Myocyte (in vitro differentiated cells): Measurements from ENCODE around the gene GJA9. TPM values are rescaled to one million over a fixed set of nuclear protein-coding genes. Genes with fewer than 3 reads are reported as not detected.
A peak's percentile ranks its signal among the peaks of the same experiment; 100 is the strongest.
"Not testable (repeated sequence)": the region's sequence is repeated elsewhere in the genome, so short reads cannot be mapped to it uniquely, and the experiment has no call there.

Source experiments
- DNase-seq: peaks from one replicate; pipeline ENCODE4 v3.0.0-alpha.2; 2012; ENCODE audit warnings: low read depth
- total RNA-seq: library from RNA; depleted of rRNA; stranded (reverse); fragments of >200 nt; gene quantifications from 2 replicates; pipeline ENCODE4 v1.2.3, GENCODE V29; 2014

The GJA9 gene
- total RNA-seq, 1 donor from 2014 or later, result not detected

DNA sequence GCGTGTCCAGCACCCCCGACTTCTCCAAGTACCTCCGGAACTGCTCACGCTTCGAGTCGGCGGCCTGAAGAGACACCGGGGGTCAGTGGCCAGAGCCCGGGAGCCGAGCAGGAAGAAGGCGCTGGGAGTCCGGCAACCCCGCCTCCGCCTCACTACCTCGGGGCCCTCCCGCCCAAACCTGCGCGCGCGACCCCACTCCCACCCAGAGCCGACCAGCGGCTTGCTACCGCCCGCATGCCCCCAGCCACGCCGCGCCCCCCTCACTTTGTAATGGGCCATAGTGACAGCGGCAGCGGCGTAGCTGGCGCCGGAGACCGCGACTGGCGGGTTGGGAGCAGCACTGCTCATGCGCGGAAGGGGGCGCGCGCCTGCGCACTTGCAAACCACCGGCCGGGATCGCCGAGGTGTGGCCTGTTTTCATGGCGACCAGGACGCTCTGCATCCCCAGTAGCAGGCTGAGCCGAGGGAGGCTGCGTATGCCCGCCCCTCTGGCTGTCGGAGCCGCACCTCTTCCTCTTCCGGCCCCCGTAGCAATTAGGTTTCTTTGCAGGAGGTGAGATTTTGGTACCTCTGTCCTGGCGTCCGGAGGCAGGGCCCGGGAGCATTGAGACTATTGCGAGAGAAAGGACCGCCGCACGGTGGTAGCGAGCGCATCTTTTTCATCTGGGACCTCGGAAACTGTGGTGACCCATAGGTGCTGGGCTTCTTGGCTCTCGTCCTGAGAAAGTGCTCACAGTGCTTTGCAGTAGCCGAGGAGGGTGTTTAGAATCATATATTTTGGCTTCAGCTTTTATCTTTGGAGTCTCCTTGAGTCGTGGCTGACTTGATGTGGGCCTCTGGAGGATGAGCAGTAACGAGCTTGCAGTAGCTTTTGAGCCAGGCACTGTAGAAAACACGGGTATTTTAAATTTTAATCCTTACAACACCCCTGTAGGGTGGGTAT, 8.1 kb downstream of the GJA9 start, which contains the start of gene MYCBP:
TSS of gene MYCBP (minus strand) at position 322 of the 943 bp plus-strand sequence. CDS start at position 279, 43 bp downstream.
- DNase-seq, result peak; percentile 95

DNA sequence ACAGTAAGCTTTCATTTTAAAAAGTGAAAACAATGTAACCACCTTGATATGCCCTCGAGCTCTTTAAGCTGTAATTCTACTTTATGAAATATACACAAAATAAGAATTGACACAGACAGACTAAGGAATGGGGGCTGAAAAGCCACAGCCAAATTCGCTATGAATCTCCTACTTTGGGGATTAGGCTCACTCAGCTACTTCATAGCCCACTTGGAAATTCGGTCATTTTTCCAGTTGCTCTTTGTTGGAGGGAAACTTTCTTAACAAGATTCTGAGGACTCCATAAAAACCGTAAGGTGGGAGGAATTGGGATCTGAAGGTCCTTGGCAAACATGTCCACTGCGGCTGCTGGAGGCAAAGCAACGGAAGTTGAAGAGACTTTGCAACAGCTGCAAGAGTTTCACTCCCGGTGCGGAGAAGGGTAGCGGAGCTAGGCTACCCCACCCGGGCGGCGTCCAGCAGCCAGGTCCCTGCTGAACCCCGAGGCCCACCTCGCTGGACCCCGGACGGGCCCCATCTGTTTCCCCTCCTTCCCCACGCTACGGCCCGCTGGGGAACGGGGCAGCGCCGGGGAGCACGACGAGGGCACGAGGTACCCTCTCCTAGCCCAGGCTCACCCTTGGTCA, 8.9 kb downstream of the GJA9 start:
- peak; percentile 65 for DNase-seq

DNA sequence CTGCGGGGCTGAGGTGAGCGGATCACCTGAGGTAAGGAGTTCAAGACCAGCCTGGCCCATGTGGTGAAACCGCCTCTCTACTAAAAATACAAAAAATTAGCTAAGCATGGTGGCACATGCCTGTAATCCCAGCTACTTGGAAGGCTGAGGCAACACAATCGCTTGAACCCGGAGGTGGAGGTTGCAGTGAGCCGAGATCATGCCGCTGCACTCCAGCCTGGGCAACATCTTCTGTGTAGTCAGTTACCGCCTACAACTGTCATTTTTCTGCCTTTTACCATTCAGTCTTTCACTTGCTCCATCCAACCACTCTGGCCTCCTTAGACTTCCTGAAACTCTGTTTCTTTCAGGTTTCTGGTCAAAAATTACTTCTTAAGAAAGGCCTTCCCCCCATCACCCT, 10.4 kb downstream of the GJA9 start:
- no peak for DNase-seq

DNA sequence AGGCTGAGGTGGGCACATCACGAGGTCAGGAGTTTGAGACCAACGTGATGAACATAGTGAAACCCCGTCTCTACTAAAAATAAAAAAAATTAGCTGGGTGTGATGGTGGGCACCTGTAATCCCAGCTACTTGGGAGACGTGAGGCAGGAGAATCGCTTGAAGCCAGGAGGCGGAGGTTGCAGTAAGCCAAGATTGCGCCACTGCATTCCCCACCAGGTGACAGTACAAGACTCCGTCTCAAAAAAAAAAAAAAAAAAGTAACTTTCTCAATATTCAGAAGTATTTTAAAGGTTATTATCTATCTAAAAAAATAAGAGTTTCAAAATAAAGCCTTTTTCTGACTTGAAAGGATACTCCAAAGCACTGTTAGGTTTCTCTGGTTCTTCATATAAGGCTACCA, 14.2 kb downstream of the GJA9 start:
- no peak for DNase-seq

DNA sequence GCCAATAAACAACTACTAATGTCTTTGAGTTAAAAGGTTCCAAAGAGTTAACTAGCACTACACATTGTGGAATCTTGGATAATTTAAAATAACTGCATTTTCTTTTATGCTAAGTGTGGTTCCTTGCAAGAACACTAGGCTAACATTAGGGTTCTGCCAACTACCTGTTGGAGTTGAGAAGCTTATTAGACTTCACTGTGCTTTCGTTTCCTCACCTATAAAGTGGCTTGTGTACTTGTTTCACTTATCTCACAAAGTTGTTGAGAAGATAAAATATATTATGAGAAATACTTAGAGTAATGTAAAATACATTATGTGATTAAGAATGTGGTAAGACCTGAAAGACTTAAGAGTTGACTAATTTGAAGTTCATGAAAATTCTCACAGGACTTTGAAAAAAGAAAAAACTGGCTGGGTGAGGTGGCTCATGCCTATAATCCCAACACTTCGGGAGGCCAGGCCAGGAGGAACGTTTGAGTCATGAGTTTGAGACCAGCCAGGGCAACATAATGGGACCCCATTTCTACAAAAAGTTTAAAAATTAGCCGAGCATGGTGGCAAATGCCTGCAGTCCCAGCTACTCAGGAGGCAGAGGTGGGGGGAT, 16.2 kb downstream of the GJA9 start:
- no peak for DNase-seq

DNA sequence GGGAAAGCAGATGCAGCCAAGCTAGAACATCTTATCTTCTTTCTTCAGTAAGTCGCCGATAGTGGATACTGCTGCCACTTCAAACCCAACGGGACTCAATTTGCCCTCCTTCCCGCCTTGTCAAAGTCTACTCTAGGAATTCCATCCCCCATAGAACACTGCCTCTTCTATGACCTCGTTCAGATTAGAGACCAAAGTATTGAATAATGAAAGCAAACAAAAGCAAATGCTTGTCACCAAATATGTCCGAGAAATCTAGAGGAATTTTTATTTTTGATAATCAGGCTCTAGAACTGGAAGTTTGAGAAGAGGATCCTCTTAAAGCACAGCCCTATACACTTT, 21.0 kb downstream of the GJA9 start:
- no peak for DNase-seq

DNA sequence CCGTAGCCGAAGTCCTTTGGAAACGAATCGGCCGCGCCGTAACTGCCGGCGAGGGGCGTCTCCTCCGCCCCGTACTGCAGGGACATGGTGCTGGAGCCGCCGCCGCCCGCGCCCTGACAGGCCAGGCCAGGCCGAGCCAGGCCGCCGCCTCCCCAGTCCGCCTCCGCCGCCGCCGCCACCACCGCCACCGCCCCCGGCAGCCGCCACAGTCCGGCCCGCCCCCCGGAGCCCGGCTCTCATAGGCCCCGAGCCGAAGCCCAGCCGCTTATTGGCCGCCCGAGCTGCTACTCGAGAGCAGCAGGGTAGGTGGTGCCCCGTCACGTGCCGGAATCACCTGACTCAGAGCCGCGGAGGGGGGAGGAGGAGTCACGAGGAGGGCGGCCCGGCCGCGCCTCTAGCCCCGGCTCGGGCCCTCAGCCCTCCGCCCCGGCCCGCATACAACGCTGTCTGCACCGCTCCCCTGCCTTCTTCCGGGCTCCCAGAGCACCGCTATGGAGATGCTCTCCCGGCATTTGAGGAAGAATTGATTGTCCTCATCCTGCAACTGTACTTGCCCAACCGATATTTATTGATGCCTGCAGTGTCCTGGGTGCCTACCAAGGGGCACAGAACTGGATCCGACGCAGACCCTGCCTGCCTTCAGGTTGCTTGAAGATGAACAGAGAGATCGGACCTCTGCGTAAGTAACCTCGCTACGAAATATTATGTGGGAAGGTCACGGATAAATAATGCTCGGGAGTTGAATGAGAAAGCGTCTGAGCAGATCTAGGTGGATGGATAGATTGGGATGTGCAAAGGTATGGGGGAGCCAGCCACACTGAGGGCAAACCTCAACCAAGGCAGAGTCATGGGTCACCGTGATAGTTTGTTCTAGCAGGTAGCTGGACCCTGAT, 21.6 kb downstream of the GJA9 start, which contains the start of gene RRAGC:
TSS of gene RRAGC (minus strand) at position 212 of the 893 bp plus-strand sequence. CDS start at position 86, 126 bp downstream.
- DNase-seq, result peak; percentile 99

DNA sequence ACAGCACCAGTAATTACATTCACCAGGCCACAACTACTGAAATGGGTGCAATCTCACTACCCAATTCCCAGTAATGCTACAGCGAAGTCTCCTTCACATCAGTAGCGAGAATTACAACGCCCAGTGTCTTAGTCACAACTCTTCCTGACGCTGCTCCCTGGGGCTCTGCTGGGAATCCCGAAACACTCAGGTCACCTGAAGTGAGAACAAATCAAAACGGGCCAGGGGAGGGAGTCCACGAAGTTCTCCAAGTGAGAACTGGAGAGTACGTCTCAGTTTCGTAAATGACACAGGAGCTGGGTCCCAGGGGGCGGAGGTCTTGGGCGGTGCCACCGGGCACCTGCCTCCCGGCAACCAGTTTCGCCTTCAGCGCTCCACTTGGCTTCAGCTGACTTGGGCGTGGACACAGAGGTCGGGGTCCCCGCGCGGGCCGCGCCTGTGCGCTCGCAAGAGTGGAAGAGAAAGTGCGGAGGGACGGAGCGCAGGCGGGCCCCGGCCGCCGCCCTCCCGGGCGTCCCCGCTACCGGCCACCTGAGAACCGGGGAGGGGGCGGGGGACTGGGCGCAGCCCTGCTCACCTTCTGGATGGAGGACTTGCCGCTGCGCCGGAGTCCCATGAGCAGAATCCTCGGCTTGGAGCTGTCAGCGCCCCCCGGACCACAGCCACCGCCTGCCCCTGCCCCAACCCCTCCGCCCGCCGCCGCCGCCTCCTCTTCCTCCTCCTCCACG, 22.4 kb downstream of the GJA9 start:
- peak; percentile 47 for DNase-seq

DNA sequence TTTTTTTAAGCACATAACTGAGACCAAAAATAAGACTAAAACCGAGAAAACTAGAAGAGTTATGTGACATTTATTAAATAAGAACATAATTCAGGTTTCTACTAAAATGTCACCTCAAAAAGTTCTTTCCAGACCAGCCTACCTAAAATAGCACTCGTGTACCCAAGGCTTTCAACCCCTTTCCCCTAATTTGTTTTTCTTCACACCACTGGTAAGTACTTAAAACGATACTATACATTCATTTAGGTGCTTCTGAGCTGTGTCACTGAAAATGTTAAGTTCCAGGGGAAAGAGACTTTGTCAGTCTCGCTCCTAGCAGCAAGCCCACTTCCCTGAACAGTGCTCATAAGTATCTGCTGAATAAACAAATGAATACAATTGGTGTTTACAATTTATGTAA, 28.6 kb downstream of the GJA9 start:
- DNase-seq, result no peak

DNA sequence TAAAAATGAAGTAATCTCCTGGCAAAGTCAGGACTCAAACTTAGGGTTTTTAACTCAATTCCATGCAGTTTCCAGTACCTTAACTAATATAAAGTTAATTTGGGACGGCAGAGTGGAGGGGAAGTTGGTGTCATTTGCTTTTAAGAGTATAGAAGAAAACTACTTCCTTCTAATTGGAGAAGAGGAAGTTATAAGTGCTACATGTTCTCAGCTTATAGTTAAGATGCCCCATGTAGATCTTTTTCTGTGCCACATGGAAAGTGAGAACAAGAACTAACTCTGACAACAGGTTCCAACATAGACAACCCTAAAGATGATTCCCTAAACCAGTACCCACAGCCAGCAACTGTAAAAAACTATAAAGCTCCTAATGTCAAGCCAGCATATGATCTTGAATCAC, 33.3 kb downstream of the GJA9 start:
- DNase-seq, result no peak

DNA sequence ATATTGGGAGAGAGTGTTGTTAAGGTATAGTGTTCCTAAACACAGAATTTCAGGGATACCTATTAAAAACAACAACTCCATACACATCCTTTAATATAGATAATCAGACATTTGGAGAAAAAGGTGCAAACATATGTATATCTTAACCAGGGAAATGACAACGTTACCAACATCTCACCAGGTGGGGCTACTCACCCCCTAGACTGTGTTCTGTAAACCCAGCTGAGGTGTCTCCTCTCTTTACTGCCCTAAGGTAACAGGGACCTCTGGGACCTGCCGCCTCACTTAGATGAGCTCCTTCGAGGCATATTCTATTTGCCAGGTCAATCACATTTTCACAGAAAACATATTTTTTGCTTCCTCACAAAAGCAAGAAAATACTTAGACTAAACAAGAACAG, 35.2 kb downstream of the GJA9 start:
- DNase-seq, result no peak

DNA sequence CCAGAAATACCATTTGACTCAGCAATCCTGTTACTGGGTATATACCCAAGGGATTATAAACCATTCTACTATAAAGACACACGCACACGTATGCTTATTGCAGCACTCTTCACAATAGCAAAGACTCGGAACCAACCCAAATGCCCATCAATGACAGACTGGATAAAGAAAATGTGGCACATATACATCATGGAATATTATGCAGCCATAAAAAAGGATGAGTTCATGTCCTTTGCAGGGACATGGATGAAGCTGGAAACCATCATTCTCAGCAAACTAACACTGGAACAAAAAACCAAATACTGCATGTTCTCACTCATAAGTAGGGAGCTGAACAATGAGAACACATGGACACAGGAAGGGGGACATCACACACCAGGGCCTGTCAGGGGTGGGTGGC, 36.3 kb downstream of the GJA9 start:
- not testable (repeated sequence) for DNase-seq

DNA sequence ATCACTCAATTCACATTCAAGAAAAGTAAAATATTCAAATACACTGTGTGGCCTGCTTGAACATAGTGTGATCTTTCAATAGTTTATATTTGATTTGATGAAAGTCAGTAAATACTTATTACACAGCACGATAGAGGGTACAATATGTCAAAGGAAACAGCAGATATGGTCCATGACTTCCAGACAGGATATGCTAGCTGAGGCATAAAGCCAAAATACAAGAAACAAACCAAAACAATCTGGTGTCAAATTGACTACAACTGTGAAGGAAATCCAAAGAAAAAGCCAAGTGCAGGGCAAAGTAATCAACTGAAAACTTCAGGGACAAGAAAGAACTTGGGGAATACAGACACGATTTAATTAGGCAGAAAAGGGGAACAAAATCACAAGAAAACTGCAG, 41.1 kb downstream of the GJA9 start:
- no peak for DNase-seq

DNA sequence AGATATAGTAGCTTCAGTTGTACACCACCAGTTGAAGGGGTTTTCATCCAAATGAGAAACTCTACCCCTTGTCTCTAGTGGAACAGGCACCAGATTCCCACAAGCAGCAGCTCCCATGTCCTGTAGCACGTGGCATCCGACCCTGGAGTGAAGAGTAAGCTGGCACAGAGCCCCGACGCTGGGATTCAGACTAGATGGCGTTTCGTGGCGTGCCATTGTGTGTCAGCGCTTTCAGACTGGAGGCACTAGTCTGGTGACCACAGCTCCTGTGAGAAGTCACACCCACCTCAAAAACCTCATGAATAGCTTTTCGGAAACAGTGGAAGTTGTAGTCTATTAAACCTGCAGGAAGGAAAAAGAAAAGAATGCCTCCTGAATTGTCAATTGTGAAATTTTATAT, 42.0 kb downstream of the GJA9 start:
- DNase-seq, result peak; percentile 39

DNA sequence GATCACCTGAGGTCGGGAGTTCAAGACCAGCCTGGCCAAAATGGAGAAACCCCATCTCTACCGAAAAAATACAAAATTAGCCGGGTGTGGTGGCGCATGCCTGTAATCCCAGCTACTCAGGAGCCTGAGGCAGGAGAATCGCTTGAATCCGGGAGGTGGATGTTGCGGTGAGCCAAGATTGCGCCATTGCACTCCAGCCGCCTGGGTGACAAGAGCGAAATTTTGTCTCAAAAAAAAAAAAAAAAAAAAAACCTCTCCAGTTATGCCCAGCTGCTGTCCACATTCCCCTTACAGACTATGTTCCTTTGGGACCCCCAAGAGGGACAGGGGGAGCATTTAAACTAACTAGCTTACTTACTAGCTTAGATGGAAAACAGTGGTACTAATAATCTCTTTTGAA, 45.1 kb downstream of the GJA9 start:
- DNase-seq, result not testable (repeated sequence)

DNA sequence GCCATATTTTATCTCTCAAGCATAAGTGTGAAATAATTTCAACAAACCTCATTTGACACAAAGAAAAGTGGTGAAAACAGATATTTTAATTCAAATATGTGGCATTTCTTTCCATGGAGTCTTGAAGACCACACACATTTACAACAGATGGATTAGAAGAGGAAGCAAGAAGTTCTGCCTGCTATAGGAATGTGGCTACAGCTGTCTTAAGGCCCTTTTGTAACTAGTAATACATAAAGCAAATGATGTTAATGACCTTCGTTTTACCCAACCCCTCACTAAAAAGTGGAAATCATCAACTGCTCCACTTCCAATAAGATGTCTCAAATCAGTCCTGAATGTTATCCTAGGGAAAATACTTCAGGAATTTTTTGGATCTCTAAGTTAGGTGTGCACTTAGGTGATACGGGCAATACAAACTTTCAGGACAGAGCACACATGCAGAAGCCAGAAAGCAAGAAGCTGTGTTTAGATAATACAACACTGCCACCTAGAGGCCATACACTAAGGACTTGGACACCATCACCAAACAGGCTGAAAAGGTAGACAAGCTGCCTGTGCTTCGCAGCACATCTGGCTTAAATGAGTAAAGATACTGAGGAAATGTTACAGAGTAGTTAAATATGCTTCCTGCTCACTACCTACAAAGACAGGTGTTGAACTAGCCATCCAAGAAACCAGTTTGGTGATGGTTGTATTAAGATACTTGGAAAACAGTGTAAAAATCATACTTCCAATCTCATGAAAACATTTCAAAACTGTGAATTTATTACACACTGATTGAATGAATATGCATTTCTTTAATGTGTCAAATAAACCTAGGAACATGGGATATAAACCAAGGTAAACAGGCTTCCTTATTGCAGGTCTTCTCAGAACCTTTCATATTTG, 46.2 kb downstream of the GJA9 start:
- peak; percentile 83 for DNase-seq

DNA sequence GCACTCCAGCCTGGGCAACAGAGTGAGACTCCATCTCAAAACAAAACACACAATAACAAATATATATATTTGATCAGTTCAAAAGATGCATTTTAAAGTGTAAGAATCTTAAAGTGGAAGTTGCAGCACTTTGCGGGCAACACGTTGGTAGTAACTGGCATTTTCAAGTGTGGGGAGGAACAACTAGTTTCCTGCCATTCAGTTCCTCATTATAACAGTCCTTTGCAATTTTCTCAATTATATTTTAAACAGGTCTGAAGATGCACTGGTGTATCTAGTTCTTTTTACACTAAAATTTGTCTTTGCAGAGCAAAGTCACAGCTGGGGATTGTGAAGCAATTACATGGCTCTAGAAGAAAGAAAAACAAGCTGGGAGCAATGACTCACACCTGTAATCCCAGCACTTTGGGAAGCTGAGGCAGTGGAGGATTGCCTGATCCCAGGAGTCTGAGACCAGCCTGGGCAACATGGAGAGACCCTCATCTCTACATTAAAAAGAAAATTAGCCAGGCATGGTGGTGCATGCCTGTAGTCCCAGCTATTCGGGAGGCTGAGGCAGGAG, 47.1 kb downstream of the GJA9 start:
- DNase-seq, result no peak

DNA sequence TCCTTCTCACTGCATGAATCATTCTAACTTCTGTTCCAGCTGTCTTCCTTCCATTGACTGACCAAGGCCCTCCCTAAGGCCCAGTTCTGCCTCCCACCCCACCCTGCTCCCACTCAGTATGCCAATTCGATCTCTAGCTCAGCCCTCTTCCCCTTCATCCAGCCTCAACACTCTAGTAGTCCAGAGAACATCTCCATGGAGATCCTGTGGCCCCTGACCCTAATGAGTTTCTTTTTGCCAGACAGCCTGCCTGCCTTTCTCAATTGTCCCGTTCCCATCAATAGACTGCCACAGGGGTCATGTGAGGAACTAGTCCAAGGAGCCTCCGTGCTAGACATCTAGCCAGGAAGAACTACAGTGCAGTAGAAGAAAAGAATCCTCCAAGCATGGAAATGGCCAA, 48.2 kb downstream of the GJA9 start:
- no peak for DNase-seq

DNA sequence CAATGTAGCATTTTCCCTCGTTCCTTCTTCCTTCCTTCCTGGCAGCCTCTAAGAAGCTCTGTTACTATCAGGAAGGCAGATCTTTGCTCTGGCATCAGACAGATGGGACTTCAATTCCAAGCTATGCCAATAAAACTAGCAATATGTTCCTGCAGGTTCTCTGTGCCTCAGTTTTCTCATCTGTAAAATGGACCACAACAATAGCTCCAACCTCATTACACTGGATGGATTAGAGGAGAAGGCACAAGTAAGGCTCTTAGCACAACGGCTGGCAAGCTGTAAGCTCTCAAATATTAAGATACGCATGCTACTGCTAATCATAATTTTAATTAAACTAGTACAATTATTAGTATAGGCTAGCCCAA, 49.0 kb downstream of the GJA9 start:
- no peak for DNase-seq
